Body of pancreas (tissue), 4 donors: Measurements from ENCODE around the gene BRPF1.

Source experiments
- CTCF ChIP-seq, 7 experiments: fragments of 450-650 bp in 4 of 7; fragments of 200-600 bp in 3 of 7; sonication (generic) in 3 of 7; IDR thresholded peaks; one replicate each; pipeline ENCODE4 v1.5.1; 2016 to 2019; ENCODE audit warnings: antibody characterized with exemption in 7 of 7
- POLR2A ChIP-seq, 3 donors: fragments of 450-650 bp; IDR thresholded peaks; one replicate each; pipeline ENCODE4 v1.6.1; 2016; ENCODE audit warnings: antibody characterized with exemption in 3 of 3, mild to moderate bottlenecking in 2 of 3

DNA sequence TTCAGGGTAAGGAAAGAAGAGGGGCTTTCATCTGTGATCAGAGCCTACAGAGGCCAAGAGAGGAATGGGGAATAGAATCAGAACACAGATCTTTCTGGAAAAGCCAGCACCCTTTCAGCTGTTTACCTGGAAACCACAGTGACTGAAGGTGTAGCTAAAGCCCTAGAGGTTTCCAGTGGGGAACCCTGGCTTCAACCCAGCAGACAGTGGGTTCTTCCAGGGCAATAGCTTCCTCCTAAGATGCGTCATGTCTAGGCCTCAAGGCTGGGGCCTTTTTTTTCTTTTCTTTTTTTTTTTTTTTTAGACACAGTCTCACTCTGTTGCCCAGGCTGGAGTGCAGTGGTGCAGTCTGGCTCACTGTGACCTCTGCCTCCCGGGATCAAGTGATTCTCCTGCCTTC is 31.0 kb upstream of the BRPF1 start:
- TF ChIP-seq CTCF (IDR thresholded peaks at IDR 0.05) (no peak), POLR2A (IDR thresholded peaks at IDR 0.05) (no peak)
